GM15510 (cell line): ENCODE data around the gene MYL12B.

ENCODE experiments used
- POLR2A ChIP-seq: IDR thresholded peaks from 3 replicates; pipeline ENCODE4 v1.6.1; 2011; ENCODE audit warnings: borderline replicate concordance; ENCODE audit not compliant: insufficient read length; ENCODE audit errors: extremely low read depth

Gene MYL12B

DNA sequence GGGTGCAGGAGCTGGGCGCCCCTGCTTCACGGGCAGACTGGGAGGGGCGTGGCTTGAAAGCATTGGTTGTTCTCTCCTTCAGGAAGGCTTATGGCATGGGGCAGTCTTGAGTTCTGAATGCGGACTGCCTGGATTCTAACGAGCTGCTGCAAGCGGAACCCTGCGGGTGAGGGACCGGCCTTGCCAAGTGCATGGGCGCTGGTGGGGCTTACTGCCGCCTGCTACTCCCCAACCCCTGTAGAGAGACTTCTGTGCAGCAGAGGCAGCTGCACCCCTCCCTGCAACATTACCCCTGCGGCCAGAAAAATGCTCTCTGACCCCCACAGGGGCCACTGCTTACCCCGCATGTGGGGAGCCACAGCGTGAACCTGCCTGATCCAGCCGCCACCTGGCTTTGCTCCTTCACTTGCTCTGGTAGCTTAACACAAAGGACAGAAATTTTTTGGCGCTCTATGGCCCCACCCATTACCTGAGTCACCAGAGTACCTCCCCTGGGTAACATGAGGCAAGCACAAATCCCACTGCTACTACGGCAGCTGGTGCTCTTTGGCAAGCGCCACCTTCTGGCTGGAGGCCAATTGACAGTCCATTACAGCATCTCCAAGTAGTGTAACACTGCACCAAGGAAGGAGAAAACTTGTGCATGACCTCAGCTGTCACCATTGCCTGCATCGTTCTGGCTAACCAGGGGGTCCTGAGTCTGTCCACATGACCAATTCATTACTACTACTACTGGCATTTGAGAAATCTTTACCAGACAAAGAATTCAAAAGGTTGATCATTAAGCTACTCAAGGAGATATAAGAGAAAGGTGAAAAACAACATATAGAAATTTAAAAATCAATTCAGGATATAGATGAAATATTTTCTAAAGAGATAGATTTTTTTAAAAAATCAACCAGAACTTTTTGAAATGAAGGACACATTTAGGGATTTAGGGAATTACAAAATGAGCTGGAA lies 35.4 kb downstream of the MYL12B start:
- TF ChIP-seq POLR2A = peak; percentile 56

DNA sequence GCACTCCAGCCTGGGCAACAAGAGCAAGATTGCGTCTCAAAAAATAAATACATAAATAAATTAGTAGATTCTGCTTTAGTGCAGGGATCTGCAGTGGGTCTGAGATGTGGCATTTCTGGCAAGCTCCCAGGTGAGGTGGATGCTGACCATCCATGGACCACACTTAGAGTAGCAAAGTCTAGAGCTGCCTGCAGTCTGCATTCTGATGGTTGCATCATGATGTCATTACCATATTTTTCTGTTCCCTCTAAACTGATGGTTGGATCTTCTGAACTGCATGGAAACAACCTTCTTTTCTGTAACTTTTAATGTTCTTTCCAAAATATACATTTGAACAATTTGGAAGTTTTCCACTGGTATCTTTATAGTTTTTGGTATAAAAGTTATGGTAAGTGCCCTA lies 42.9 kb downstream of the MYL12B start:
- TF ChIP-seq POLR2A = no peak

DNA sequence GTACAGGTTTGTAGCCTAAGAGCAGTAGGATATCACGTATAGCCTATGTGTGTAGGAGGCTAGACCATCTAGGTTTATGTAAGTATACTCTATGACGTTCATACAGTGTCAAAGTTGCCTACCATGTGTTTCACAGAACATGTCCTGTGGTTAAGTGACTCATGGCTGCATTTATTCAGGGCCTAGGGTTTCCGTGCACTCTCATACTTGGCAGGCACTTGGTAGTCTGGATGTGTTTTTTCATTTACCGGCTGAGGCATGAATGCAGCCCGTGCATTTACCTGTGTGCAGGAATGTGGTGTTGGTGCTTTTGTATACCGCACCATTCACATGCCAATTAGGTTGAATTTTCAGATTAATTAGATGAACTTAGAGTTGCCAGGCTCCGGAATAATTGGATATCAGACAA lies 43.4 kb downstream of the MYL12B start:
- TF ChIP-seq POLR2A = no peak

DNA sequence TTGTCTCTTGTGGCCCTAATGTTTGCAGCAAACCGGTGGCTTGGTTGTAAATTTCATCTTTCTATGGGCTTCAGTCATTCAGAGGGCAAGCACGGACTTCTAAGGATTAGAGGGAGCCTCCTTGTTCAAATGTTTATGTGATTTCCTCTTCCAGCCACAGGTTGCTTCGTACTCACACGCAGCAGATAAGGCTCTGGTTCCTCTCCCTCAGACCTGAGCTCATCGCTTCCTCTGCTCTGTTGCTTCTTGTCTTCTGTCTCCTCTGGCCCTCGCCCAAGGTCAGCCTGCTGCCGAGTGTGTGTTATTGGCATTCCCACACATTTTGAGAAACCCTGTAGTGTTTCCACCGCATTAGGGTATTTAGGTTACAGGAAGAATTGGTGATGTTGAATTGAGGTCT lies 44.0 kb downstream of the MYL12B start:
- TF ChIP-seq POLR2A = no peak

DNA sequence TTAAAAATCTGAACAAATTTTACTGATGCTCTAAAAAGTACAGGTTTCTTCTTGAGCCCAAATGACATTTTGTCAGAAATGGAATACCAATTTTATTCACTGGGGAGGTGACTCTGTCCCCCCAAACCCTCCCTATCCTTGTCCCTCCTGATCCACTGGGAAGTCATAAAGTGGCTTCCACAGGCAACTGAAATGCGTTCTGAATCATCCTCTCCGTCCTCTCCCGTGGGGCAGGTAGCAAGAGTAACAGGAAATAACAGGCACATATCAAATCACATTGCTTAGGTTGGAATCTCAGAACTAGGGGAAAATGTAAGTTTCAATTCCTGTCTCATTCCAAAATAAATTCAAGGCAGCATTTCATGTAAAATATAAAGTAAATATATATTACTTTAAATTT lies 44.5 kb downstream of the MYL12B start:
- TF ChIP-seq POLR2A = no peak

DNA sequence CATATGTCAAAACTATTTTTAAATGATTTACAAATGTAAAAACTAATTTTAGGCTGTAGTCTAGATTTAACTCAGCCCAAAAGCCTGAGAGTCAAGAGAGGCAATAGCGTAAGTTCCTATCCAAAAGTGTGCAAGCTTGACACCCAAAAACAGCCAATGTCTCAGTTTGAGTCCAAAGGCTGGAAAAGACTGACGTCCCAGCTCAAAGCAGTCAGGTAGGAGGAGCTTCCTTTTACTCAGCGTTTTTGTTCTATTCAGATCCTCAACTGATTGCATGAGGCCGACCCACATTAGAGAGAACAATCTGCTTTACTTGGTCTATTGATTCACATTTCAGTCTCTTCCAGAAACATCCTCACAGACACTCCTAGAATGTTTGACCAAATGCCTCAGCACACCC lies 51.8 kb downstream of the MYL12B start:
- no peak for TF ChIP-seq POLR2A

DNA sequence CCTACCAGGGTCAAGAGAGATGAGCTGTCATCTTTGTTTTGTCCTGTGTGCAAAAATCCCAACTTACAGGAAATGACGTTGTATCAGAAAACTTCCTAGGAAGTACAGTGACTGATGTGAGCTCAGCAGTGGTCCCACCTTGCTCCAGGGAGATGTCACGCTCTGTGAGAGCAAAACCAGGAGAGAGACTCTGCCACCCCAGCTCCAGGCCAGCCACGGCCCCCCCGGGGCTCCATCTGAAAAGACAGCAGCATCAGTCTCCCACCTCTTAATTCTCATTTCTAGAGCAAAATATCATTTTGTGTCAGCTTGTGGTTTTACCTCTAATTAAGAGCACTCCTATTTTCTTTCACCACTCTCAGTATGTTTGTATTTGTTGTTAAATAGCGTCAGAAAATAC lies 57.5 kb downstream of the MYL12B start:
- no peak for TF ChIP-seq POLR2A

DNA sequence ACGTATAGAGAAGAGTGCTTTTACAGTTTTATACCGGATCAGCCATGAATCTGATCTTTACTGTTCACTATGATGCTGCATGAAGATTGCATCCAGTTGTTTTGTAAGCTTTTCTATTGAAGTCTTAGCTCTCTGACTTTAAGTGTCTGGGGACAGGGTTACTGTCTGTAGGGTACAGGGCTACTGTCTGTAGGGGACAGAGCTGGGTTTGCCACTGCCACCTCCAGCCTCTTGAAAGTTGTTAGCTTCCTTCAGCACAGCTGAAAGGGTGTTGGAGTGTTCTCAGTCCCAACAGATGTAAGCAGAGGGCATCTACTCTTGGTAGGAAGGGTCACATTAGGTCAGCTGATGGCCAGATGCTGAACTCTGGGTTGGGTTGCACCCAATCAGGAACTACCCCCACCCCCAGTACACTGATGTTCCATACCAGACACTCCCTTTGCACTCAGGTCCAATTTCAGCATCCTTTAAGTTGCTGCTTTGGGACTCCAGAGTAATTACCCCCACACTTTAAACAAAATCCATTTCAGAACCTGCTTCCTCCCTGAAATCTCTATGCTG lies 58.0 kb downstream of the MYL12B start:
- no peak for TF ChIP-seq POLR2A

DNA sequence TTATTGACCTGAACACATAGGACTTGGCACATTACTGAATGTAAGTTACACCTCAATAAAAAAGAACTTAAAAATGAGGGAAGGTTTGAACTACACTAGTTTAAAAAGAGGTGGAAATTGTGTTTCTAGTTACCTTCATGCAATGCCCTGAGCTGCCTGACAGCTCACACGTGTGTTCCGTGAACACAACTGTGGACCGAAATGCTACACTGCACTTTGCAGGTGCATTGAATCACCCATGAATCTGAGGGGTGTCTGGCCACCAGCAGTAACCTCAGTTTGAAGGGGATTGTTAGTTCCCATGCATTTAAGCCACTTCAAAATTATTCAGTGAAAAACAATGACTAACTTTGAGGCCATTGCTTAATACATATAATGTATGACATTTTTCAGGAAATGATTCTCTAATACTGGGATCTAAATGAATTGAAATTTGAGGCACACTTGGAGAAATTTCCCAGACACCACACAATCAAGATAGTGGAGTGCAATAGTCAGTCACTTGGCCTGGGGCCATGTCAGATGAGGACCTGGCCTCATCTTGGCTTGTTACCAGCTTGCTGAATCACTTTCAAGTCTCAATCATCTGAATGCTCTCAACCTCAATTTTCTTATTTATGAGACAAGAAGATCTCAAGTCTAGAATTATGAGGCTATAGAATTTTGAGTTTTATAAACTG lies 59.3 kb downstream of the MYL12B start:
- no peak for TF ChIP-seq POLR2A

DNA sequence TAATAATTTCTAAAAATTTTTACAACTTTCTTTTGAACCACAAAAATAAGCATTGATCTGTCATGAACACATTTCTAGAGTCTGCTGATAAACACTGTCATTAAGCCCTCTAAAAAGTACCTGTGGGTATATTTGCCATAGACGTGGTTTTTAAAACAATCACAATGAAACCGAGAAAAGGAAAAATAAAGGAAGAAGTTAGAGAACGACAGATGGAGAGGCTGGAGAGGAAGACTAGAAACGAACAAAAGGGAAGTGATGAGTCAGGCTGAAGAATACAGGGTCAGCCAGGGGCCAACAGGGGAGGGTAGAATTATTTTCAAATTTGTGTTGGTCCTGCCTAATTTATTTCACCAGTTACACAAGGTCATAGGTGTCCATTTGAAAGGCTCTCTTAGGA lies 62.0 kb downstream of the MYL12B start:
- no peak for TF ChIP-seq POLR2A
